Esophagus muscularis mucosa (tissue), 4 donors: Measurements from ENCODE around the gene FSHR. TPM values are rescaled to one million over a fixed set of nuclear protein-coding genes. Genes with fewer than 3 reads are reported as not detected.

ENCODE experiments used
- DNase-seq: peaks from one replicate; pipeline ENCODE4 v3.0.0-alpha.2; 2017; ENCODE audit errors: extremely low spot score
- H3K27ac ChIP-seq, 4 donors: fragments of 200-600 bp; sonication (generic); replicated peaks in 1 of 4; 1 replicate in 3 of 4; 2 replicates in 1 of 4; pipeline ENCODE4 v1.5.1; 2016 to 2019; ENCODE audit warnings: mild to moderate bottlenecking in 1 of 4
- H3K27me3 ChIP-seq, 4 donors: fragments of 200-600 bp; sonication (generic); one replicate each; pipeline versions ENCODE4 v1.5.1 to v1.6.0; 2016 to 2019
- H3K36me3 ChIP-seq, 4 donors: fragments of 200-600 bp; sonication (generic); one replicate each; pipeline ENCODE4 v1.5.1; 2016 to 2019
- H3K4me1 ChIP-seq, 4 donors: fragments of 200-600 bp; sonication (generic); one replicate each; pipeline ENCODE4 v1.5.1; 2016 to 2019
- H3K4me3 ChIP-seq, 4 donors: fragments of 200-600 bp; sonication (generic); 1 replicate in 2 of 4; 2 replicates in 2 of 4; pipeline ENCODE4 v1.5.1; 2016 to 2019; ENCODE audit warnings: mild to moderate bottlenecking in 4 of 4, moderate library complexity in 1 of 4
- H3K9me3 ChIP-seq, 4 donors: fragments of 200-600 bp; sonication (generic); 1 replicate in 3 of 4; 2 replicates in 1 of 4; pipeline ENCODE4 v1.5.1; 2016 to 2019
- EP300 ChIP-seq: sonication (generic); formaldehyde crosslinking; IDR thresholded peaks from one replicate; pipeline ENCODE4 v1.6.1; 2017; ENCODE audit warnings: antibody characterized with exemption
- POLR2A ChIP-seq: fragments of 450-650 bp; IDR thresholded peaks from one replicate; pipeline ENCODE4 v1.6.1; 2017; ENCODE audit warnings: antibody characterized with exemption, moderate library complexity, mild to moderate bottlenecking, low read depth
- POLR2AphosphoS5 ChIP-seq, 2 donors: sonication (generic); formaldehyde crosslinking; IDR thresholded peaks; one replicate each; pipeline ENCODE4 v1.6.1; 2017; ENCODE audit warnings: antibody characterized with exemption in 2 of 2
- WGBS: methylation state at CpG from one replicate; pipeline ENCODE4 v1.1.5; 2018; 5-methylcytosine and 5-hydroxymethylcytosine counted together
- intact Hi-C: fragments of 100-400 bp; cut with DNase I; formaldehyde crosslinking; loops from one replicate; pipeline ENCODE4 v1.15.1; 2023
- total RNA-seq, 4 donors: library from RNA; depleted of rRNA; stranded (reverse); fragments of >200 nt; gene quantifications; one replicate each; pipeline versions ENCODE4 v1.1.0 to v1.2.1, GENCODE V29; 2016
- TF ChIP-seq, protein P1 (sequence below), 3 experiments: fragments of 200-600 bp in 2 of 3; fragments of 450-650 bp in 1 of 3; sonication (generic) in 2 of 3; IDR thresholded peaks; one replicate each; pipeline ENCODE4 v1.5.1; 2017 to 2019; ENCODE audit warnings: antibody characterized with exemption in 3 of 3, mild to moderate bottlenecking in 2 of 3, moderate library complexity in 1 of 3

Gene FSHR
- total RNA-seq, 4 donors from 2014 or later, result not detected

DNA sequence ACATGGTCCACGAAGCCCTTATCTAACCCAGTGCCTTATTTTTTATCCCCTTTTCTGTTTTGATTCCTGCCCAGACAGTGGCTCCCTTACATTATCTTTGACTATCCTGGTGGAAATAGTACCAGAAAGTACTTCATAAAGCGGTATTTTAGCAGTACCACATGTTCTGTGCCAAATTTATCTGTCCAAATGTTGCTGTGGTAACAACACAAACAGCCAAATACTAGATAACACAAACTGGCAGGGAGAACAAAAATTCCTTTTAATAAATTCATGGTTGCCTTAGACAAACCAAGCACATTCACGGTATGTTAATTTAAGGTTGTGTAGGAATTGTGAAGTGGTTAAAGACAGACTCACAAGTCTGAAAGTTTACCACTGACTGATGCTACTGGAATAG is 210.9 kb downstream of the FSHR start:
- TF ChIP-seq POLR2AphosphoS5 (IDR thresholded peaks at IDR 0.05), result no peak
- TF ChIP-seq EP300, result no peak
- TF ChIP-seq POLR2A, result no peak
- TF ChIP-seq, protein P1, sequence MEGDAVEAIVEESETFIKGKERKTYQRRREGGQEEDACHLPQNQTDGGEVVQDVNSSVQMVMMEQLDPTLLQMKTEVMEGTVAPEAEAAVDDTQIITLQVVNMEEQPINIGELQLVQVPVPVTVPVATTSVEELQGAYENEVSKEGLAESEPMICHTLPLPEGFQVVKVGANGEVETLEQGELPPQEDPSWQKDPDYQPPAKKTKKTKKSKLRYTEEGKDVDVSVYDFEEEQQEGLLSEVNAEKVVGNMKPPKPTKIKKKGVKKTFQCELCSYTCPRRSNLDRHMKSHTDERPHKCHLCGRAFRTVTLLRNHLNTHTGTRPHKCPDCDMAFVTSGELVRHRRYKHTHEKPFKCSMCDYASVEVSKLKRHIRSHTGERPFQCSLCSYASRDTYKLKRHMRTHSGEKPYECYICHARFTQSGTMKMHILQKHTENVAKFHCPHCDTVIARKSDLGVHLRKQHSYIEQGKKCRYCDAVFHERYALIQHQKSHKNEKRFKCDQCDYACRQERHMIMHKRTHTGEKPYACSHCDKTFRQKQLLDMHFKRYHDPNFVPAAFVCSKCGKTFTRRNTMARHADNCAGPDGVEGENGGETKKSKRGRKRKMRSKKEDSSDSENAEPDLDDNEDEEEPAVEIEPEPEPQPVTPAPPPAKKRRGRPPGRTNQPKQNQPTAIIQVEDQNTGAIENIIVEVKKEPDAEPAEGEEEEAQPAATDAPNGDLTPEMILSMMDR (IDR thresholded peaks at IDR 0.05), result no peak
- no peaks in the 10 kb centered on the region for H3K9me3 ChIP-seq
- H3K27ac ChIP-seq, result no peak overlapping the region
- no peak for DNase-seq
- 34% methylated on average over 3 of the region's 3 CpGs for WGBS
- H3K27me3 ChIP-seq, result no peaks in the 10 kb centered on the region
- intact Hi-C loops, result loop anchor here (10.0 kb wide), 1 partner anchor 551 kb away; no protein-coding TSS in a partner anchor
- peaks cover 17 to 35% (median 22%) of the 10 kb centered on the region in 4 donors for H3K4me1 ChIP-seq
- H3K4me3 ChIP-seq, result no peak overlapping the region
- H3K36me3 ChIP-seq, result no peaks in the 10 kb centered on the region

DNA sequence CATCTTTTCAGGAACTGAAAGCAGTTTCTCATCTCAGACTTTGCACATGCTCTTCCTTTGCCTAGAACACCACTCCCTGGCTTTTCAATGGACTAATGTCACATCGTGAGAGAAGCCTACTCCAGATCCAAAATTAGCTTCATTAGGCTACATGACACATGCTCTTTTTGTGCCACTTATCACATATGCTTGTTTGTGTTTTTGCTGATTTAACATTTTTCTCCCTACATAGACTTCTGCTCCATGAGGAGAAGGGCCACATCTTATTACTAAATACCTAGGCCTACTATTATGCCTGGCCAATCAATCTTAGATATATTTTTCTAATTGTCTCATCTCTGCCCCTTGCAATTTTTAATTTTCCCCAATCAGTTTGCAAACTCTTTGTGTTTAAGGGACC is 212.4 kb downstream of the FSHR start:
- TF ChIP-seq POLR2A (no peak), POLR2AphosphoS5 (IDR thresholded peaks at IDR 0.05) (no peak), EP300 (no peak)
- TF ChIP-seq, protein P1 (IDR thresholded peaks at IDR 0.05), result no peak
- H3K27me3 ChIP-seq, result no peaks in the 10 kb centered on the region
- no peaks in the 10 kb centered on the region for H3K36me3 ChIP-seq
- intact Hi-C loops, result loop anchor here (10.0 kb wide), 1 partner anchor 553 kb away; no protein-coding TSS in a partner anchor
- 48% methylated on average over 1 of the region's 1 CpG for WGBS
- no peaks in the 10 kb centered on the region for H3K9me3 ChIP-seq
- H3K27ac ChIP-seq, result no peak overlapping the region
- H3K4me3 ChIP-seq, result no peak overlapping the region
- peaks cover 7 to 20% (median 19%) of the 10 kb centered on the region in 4 donors for H3K4me1 ChIP-seq
- DNase-seq, result peak; percentile 45

DNA sequence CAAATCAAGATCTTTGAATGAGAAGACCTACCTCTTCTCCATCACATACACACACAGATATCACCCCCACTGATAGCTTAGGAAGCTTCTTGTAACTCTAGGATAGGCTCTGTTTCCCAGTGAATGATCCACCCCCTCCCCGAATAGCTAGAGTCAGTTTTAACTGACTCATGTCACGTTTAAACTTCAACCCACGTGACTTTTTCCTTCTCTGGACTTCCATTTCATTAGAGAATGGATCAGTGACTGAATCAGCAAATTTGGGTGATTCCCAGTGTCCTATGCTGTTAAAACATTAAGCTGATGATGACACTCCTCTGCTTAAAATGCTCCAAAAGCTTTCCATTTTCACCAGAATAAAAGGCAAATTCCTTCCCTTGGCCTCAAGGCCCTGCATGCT is 212.9 kb downstream of the FSHR start:
- Histone ChIP-seq H3K27me3 (no peaks in the 10 kb centered on the region), H3K27ac (no peak overlapping the region), H3K36me3 (no peaks in the 10 kb centered on the region), H3K9me3 (no peaks in the 10 kb centered on the region), H3K4me3 (no peak overlapping the region), H3K4me1 (peaks cover 7 to 19% (median 15%) of the 10 kb centered on the region in 4 donors)
- WGBS, result 80% methylated on average over 3 of the region's 3 CpGs
- intact Hi-C loops, result loop anchor here (10.0 kb wide), 1 partner anchor 553 kb away; no protein-coding TSS in a partner anchor
- DNase-seq, result no peak
- no peak for TF ChIP-seq POLR2A
- TF ChIP-seq, protein P1 (IDR thresholded peaks at IDR 0.05), result no peak
- no peak for TF ChIP-seq EP300
- TF ChIP-seq POLR2AphosphoS5 (IDR thresholded peaks at IDR 0.05), result no peak

DNA sequence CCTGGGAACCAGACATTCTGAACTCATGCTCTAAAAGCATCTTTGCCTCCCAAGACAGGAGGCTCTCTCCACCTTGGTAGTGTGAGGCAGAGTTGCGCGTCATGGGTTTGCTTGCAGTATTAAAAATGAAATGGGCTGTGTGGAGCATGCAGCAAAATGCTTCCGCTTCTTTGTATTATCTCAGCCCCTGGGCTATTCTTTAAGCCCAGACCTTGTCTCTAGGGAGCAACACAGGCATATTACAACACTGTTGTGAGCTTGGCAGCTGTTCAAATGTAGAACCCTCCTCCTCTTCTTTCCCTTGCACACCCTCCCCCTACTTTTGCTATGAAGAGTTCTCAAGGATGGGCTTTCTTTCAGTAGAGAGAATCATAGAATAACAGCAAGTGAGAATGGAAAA is 213.7 kb downstream of the FSHR start:
- no peak for TF ChIP-seq EP300
- no peak for TF ChIP-seq POLR2A
- TF ChIP-seq, protein P1 (IDR thresholded peaks at IDR 0.05), result no peak
- no peak for TF ChIP-seq POLR2AphosphoS5 (IDR thresholded peaks at IDR 0.05)
- no peak overlapping the region for H3K4me3 ChIP-seq
- intact Hi-C loops, result loop anchor here (10.0 kb wide), 1 partner anchor 554 kb away; no protein-coding TSS in a partner anchor
- H3K27ac ChIP-seq, result no peak overlapping the region
- peaks cover 7 to 19% (median 13%) of the 10 kb centered on the region in 4 donors for H3K4me1 ChIP-seq
- peak; percentile 70 for DNase-seq
- H3K36me3 ChIP-seq, result no peaks in the 10 kb centered on the region
- no peaks in the 10 kb centered on the region for H3K9me3 ChIP-seq
- WGBS, result 69% methylated on average over 3 of the region's 3 CpGs
- H3K27me3 ChIP-seq, result no peaks in the 10 kb centered on the region

DNA sequence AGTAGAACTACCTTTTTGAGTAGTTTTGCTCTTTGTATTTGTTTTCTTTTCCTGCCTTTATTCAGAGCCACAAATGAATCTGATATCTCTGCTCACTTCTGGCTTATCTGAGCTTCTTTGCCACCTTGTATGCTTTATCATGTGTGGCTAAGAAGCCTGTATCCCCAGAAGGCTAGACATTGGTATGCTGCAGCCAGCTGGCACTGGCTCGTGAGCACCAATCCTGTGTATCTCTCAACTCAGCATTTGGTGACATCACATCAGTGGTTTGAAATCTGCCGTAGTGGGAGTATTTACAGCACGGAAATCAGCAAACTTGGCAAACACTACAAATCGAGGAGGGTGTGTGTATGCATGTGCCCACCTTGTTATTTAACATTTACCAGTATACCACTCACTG is 215.1 kb downstream of the FSHR start:
- Histone ChIP-seq H3K27me3 (no peaks in the 10 kb centered on the region), H3K36me3 (no peaks in the 10 kb centered on the region), H3K4me1 (peaks cover 7 to 19% (median 13%) of the 10 kb centered on the region in 4 donors), H3K9me3 (no peaks in the 10 kb centered on the region), H3K27ac (no peak overlapping the region), H3K4me3 (no peak overlapping the region)
- TF ChIP-seq, protein P1 (IDR thresholded peaks at IDR 0.05), result no peak
- TF ChIP-seq EP300 (no peak), POLR2AphosphoS5 (IDR thresholded peaks at IDR 0.05) (no peak), POLR2A (no peak)
- 79% methylated on average over 4 of the region's 4 CpGs for WGBS
- intact Hi-C loops, result no loop called here
- peak; percentile 39 for DNase-seq
